Renal cortex interstitium (tissue), 11 donors: Measurements from ENCODE around the gene CTNNA3. TPM values are rescaled to one million over a fixed set of nuclear protein-coding genes. Genes with fewer than 3 reads are reported as not detected.
"Not testable (repeated sequence)": the region's sequence is repeated elsewhere in the genome, so short reads cannot be mapped to it uniquely, and the experiment has no call there.

Experiments
- DNase-seq, 11 donors: peaks; one replicate each; pipeline ENCODE4 v3.0.0-alpha.2; 2013; ENCODE audit warnings: low read depth in 9 of 11, low spot score in 4 of 11; ENCODE audit errors: extremely low read depth in 1 of 11
- polyA plus RNA-seq, 3 donors: library from polyadenylated mRNA; unstranded; fragments of 120-200 nt; gene quantifications; one replicate each; pipeline ENCODE4 v1.2.1, GENCODE V29; 2013; ENCODE audit not compliant: insufficient read length in 3 of 3

The CTNNA3 gene
- polyA plus RNA-seq, 3 donors: 2.1 to 4.3 (median 2.9) TPM

DNA sequence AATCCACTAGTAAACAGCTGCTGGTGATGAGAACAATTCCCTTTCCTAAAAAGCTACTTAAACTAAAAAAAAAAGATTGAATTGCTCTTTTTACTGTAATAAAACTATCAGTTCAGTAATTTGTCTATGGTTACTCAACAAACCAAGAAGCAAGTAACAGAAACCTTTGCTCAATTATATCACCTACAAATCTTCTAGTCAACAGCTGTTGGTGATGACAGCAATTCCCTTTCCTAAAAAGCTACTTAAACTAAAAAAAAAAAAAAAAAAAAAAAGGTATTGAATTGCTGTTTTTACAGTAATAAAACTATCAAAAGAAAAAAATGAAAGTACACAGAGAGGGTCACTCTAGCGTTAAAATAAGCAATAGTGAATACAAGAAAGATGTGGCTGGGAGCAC is 158.1 kb downstream of the CTNNA3 start:
- peak in 3 of 11 donors; percentile 17 to 38 (median 17) for DNase-seq

DNA sequence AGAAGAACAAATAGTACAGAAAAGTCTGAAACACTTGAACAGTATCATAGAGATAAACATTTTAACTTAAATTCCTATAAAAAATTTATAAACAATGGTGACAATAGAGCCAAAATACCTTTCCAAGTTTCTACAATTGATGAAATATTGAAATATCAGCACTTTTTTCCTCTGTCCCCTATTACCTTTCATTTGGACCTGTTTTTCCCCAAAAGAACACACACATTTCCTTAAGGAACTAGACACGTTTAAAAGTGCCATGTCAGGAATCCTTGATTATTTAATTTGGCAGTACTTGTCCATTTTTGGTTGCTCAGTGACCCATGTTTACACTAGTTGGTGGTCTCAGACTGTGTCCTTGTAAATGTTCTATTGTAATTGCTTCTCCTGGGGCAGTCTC is 162.6 kb downstream of the CTNNA3 start:
- DNase-seq: no peak

DNA sequence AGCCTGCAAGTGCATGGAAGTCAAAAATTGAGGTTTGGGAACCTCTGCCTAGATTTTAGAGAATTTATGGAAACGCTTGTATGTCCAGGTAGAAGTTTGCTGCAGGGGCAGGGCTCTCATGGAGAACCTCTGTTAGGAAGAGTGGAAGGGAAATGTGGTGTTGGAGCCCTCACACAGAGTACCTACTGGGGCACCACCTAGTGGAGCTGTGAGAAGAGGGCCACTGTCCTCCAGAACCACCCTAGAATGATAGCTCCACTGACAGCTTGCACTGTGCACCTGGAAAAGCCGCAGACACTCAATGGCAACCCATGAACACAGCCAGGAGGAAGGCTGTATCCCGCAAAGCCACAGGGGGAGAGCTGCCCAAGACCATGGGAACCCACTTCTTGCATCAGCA is 165.0 kb downstream of the CTNNA3 start:
- not testable (repeated sequence) for DNase-seq

DNA sequence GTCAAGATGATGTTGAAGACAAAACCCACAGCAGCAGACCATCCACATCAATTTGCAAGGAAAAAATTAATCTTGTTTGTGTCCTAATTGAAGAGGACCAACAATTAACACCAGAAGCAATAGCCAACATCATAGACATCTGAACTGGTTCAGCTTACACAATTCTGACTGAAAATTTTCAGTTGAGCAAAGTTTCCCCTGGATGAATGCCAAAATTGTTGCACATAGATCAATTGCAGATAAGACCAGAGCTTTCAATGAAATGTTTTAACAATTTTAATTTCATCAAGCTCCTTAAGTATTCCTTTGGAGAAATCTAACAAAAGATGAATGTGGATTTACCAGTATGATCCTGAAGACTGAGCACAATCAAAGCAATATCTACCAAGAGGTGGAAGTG is 168.6 kb downstream of the CTNNA3 start:
- no peak for DNase-seq

DNA sequence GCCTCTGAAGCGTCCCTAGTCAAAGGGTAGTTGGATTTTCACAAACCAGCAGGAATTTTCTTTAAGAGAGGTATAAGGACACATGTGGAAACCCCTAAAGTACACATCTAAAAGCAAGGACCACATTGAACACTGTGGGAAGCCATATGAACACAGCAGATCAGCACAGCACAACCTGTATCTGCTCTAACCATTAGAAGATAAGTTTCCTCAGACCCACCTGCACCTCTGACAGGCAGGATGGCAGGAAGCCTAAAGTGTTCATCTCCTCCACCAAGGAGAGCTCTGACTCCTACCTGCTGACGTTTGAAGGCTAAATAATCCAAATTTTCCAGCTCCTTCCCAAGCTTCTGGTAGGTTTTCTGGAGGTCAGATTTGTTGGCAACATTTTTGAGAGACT is 174.4 kb downstream of the CTNNA3 start:
- no peak for DNase-seq

DNA sequence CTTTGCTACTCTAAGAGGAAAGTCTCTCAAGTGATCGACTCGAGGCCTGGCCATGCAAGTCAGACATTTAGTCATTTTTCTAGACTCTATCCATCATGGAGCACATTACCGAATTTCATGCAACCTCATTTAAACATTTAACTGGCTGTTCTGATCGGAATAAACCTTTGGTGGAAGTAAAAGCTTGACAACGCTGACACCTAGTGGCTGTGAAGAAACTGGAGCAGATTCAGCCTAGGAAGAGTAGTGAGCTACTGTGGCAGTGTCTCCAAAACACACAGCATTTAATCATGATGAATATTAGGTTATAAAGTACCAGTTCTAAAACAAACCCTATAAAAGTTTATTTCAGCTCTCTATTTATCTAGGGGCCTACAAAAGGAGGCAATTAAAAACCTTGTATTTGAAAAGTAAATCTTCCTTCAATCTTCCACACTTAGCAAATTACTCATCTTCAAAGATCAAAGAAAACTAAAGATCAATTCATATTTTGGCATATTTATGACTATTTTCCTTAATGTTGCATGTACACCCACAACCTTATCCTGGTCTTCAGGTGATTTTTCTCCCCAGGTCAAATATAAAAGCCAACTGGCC is 175.0 kb downstream of the CTNNA3 start:
- peak; percentile 41 to 71 (median 57) for DNase-seq

DNA sequence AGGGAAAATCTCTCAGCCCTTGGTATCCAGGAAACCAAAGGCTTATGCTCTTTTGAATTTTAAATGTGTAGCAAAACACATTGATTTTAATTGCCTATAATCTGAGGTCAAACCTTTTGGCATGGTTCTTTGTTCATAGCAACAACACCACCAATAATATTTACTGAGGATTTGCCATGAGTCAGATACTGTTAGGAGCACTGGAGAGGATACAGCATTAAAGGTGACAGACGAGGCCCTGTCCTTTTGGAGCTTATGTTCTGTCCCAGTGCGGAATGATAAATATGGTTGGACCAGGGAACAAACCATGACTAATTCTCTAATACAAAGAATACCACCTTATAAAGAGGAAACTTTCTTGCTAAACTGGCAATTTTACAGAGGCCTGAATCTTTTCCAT is 176.6 kb downstream of the CTNNA3 start:
- DNase-seq: no peak

DNA sequence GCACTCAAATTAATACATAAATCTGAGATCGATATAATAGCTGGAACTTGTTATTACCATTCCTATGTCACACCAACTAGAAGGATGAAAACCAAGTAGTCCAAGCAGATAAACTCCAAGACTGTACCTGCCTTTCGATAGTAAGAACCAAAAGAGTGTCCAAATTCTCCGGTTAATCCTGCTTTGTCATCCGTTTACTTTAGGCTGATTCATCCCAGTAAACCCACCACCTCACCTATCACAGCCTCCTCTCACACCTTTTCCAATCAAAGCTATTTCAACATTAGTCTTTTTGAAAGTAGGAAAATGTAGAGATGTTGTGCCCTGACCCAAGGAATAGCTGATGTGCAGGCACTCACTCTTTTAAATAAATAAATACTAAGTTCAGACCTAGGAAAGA is 177.2 kb downstream of the CTNNA3 start:
- no peak for DNase-seq

DNA sequence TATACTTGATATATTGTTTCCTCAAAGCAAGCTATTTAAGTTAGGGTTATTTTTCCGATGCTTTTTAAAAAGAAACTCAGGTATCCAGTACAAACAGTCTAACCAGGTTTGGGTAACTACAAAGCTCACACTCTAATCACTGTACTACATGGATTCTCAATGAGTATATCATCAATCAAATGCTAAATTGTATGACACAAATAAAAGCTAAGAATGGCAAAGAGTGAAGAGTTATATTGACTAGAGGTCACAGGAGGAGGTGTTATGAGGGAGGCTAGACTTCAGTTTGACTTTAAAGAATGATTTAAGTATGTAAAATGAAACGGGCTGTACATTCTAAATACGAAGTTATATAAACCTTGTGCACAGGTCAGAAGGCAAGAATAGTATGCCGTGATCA is 178.0 kb downstream of the CTNNA3 start:
- no peak for DNase-seq

DNA sequence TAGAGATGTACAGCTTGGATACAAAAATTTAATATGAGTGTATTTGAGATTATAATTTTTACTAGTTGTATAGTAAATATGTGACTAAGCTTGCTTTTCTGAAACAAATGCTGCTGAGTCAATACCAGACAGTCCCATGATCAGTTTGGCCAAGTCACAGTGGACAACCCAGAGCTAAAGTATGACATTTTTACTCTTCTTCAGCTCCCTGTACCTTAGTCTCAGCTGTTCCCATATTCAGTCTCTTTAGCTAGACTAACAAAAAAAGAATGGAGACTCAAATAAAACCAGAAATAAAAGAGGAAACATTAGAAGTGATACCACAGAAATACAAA is 189.3 kb downstream of the CTNNA3 start:
- no peak for DNase-seq

DNA sequence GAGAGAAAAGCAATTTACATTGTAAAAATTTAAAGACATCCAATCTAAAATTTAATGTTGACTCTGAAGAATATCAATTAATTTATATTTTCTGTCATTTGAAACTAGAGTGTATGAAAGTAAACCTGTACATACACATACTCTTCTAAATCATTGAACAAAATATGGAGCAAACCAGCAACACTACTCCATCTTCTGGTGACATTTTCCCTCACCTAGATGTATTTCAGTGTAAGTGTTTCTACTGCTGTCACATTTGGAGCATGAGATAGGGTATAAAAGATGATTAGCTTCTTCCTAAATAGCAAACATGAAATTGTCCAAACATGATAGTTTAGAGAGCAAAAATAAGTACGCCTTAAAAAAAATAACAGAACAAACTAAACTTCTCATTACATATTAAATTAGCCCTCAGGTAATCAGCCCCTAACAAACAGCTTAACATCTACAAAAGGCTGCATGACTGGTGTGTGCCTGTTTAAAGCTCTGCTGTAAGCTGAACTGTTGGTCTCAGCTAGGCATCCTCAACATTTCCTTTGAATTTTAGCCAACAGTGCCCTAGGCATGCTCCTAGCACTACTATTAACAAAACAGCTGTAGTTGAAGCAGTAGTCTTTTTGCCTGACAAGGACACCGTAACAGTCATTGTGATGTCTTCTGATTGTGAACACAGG is 189.8 kb downstream of the CTNNA3 start:
- DNase-seq: no peak

DNA sequence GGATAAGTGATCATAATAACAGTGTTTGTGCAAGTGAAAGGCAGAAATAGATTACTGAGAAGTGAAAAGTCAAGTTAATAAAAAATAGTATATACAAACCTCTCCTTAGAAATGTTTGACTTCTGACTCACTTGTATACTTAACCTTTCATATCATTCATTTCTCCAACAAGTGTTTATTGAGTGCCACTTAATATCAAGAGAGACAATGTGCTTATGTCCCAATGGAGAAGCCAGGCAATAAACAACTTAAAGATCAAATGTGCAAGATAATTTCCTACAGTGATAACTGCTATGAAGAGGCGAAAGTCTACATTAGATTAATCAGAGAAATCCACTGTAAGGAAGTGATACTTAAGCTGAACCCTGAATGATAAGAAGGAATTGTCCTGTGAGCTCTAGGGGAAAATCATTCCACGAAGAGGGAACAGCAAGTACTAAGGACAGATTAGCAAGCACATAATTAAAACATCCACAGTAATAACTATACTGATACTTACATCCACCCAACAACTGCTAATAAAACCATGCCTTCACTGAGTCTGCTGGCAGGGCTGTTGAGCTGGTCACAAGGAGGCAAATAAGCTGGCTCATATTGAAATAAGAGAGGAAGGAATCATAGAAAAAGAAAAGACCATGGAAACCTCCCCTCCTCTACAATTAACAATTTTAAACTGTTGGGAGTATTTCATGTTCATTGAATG is 203.5 kb downstream of the CTNNA3 start:
- no peak for DNase-seq

DNA sequence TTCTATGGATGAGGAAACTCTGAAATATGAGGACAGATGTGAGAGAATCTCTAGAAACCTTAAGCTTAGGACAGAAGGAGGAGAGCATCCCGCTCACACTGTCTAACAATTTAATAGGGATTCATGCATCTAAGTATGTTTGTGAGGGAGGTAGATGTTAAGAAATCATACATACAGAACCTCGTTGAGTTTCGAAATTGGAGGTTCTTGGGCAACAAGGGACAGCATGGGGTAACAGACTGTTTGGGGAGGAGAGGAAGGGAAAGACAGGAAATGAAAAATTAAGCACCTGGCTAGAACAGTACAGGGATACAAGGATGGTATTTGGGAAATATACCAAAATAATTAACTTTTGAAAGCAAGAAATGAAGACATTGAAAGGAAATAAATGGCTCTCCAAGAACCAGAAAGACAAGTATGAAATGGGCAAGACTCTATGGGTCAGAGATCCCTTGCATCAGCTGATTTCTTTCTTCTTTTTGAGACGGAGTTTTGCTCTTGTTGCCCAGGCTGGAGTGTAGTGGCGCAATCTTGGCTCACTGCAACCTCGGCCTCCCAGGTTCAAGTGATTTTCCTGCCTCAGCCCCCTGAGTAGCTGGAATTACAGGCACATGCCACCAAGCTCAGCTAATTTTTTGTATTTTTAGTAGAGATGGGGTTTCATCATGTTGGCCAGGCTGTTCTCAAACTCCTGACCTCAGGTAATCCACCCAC is 207.9 kb downstream of the CTNNA3 start:
- DNase-seq: no peak

DNA sequence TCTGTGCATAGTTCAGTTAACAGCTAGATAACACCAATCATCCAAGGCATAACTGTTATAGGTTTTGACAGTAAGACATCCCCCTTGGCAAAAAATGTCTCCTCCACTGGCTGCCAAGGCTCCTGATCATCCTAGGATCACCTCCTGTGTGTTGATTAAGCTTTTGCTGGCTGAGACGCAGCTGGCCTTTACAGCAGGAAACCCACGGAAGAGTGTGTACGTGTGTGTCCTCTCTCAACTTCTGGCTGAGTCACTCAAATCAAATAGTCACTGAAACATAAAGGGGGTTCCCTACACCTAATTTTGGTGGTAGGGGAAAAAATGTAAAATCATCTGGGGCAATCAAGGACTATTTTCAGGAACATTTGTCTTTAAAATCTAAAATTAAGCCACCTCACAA is 208.8 kb downstream of the CTNNA3 start:
- no peak for DNase-seq

DNA sequence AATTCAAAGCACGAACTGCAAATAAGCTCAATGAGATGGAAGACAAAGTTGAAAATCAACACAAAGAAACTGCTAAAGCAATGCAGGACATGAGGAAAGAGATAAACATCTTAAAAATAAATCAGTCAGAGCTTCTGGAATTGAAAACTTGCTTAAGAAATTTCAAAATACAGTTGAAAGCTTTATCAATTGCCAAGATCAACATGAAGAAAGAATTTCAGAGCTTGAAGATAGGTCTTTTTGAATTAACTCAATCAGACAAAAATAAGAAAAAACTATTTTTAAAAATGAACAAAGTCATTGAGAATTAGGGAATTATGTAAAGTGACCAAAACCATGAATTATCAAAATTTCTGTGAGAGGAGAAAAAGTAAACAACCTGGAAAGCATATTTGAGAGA is 218.1 kb downstream of the CTNNA3 start:
- DNase-seq: no peak

DNA sequence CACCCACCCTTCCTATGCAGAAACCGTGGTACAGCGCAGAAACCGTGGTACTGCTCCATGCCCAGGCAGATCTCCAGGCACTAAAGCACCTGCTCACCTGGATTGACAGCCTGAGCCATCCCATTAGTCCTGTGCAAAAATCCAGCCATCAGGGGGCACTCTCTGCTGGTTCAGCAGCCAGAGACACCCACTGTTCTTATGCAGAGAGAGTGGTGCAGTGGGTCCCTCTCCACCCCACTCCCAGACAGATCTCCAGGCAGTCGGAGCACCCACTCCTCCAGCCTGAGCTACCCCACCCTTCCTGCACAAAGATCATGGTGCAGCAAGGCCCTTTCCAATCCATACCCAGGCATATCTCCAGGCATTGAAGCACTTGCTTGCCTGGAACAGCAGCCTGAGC is 219.8 kb downstream of the CTNNA3 start:
- DNase-seq: no peak

DNA sequence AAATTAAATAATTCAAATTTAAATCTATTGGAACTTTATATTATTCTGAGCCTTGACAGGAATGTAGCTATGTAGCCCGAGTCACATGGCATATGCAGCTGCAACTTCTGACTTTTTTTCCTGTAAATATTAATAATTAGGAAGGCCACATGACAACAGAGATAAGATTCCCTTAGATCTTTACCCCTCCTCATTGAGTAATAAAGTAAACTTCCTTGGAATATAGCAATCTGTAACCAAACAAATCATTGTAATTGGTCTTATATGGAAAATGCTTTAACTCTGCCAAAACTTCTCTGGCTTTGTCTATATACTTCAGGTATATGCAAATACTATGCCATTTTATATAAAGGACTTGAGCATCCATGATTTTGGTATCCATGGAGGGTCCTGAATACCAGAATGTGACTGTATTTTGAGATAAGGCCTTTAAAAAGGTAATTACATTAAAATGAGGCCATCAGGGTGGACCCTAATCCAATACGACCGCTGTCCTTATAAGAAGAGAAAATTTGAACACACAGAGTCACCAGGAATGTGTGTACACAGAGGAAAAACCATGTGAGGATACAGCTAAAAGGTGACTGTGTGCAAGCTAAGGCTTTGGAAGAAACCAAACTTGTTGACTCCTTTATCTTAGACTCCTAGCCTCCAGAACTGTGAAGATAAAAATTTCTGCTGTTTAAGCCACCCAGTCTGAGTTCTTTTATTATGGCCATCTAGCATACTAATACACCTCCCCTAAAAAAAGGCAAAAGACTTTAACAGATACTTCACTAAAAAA is 222.0 kb downstream of the CTNNA3 start:
- no peak for DNase-seq

DNA sequence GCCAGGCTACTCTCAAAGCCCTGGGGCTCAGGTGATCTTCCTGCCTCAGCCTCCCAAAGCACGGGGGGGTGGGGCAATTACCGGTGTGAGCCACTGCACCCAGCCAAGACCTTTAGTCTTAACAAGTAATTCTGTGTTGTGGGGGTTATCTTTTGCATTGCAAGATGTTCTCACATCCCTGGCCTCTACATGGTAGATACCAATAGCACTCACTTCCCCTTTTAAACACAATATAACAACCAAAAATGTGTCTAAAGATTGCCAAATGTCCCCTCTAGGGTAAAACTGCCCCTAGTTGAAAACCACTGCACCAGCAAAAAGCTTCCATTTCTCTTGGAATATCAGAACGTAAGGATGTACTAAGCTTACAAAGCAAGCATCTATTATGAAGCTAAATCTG is 225.0 kb downstream of the CTNNA3 start:
- no peak for DNase-seq

DNA sequence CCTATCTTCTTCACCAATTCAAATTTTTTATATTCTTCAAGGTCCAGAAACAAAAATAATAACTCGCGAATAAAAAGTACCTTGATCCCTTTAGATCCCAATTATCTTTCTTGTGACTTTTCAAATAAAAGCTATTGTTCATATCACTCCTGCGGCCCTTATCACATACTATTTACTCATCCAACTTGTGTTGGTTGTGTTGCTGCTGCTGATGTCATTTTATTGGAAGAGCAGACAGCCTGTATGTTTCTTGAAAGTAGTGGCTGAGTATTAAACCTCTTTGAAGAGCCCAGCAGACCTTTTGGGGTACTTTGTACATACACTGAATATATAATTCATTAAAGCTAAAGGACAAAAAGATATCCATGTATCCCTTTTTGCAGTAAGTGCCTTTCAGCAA is 231.7 kb downstream of the CTNNA3 start:
- DNase-seq: no peak
